NCI-H2107 (cell line): ENCODE results near the gene MBD2.
"Not testable (repeated sequence)": the region's sequence is repeated elsewhere in the genome, so short reads cannot be mapped to it uniquely, and the experiment has no call there.

Source experiments
- DNase-seq: peaks from one replicate; lab custom pipeline; 2025; lab: John Stamatoyannopoulos, UW

MBD2 gene

GRCh38 chr18:54224379-54225014 lies at the start of gene MBD2:
TSS of gene MBD2 (minus strand) at chr18:54224669. CDS start at chr18:54224559, 110 bp downstream.
- DNase-seq = peak; percentile 99

GRCh38 chr18:54269893-54270844 lies 45.7 kb upstream of the MBD2 start:
- no peak for DNase-seq

- DNase-seq = no peak
Measured at GRCh38 chr18:54268751-54269150, 44.3 kb upstream of the MBD2 start.

GRCh38 chr18:54267701-54268100 lies 43.2 kb upstream of the MBD2 start:
- DNase-seq = no peak

GRCh38 chr18:54263904-54264336 lies 39.5 kb upstream of the MBD2 start:
- no peak for DNase-seq

GRCh38 chr18:54261894-54262293 lies 37.4 kb upstream of the MBD2 start:
- DNase-seq = no peak

- DNase-seq = no peak
Measured at GRCh38 chr18:54260396-54261072, 36.1 kb upstream of the MBD2 start.

GRCh38 chr18:54257818-54258217 lies 33.3 kb upstream of the MBD2 start:
- DNase-seq = not testable (repeated sequence)

- DNase-seq = no peak
Measured at GRCh38 chr18:54257015-54257414, 32.5 kb upstream of the MBD2 start.

- DNase-seq = no peak
Measured at GRCh38 chr18:54255141-54255540, 30.7 kb upstream of the MBD2 start.

- no peak for DNase-seq
Measured at GRCh38 chr18:54254265-54254758, 29.8 kb upstream of the MBD2 start.

GRCh38 chr18:54251606-54252390 lies 27.3 kb upstream of the MBD2 start:
- DNase-seq = no peak

GRCh38 chr18:54250846-54251261 lies 26.4 kb upstream of the MBD2 start:
- no peak for DNase-seq

- DNase-seq = no peak
Measured at GRCh38 chr18:54247511-54248175, 23.2 kb upstream of the MBD2 start.

GRCh38 chr18:54242327-54242726 lies 17.9 kb upstream of the MBD2 start:
- no peak for DNase-seq

- DNase-seq = no peak
Measured at GRCh38 chr18:54241483-54241882, 17.0 kb upstream of the MBD2 start.

- DNase-seq = no peak
Measured at GRCh38 chr18:54240629-54241107, 16.2 kb upstream of the MBD2 start.

- no peak for DNase-seq
Measured at GRCh38 chr18:54239601-54240000, 15.1 kb upstream of the MBD2 start.

GRCh38 chr18:54239091-54239490 lies 14.6 kb upstream of the MBD2 start:
- no peak for DNase-seq

- DNase-seq = no peak
Measured at GRCh38 chr18:54238173-54238936, 13.9 kb upstream of the MBD2 start.
